RWPE2 (cell line): ENCODE results near the gene NDST1.
A peak's percentile ranks its signal among the peaks of the same experiment; 100 is the strongest.

ENCODE experiments used
- ATAC-seq: fragments of 200-7000 bp; cut with Tn5 transposase; 3 replicates; pipeline ENCODE4 v1.9.1; 2021; ENCODE audit warnings: low read depth
- DNase-seq: peaks from one replicate; pipeline ENCODE4 v3.0.0-alpha.2; 2020; ENCODE audit warnings: low spot score
- H3K27ac ChIP-seq: fragments of 450-650 bp; 2 replicates; pipeline ENCODE4 v1.5.1; 2017; ENCODE audit warnings: mild to moderate bottlenecking; ENCODE audit not compliant: poor library complexity, severe bottlenecking
- H3K27me3 ChIP-seq: fragments of 250-450 bp; sonication (Bioruptor Pico); 2 replicates; pipeline ENCODE4 v1.5.1; 2021; ENCODE audit warnings: mild to moderate bottlenecking, moderate library complexity; ENCODE audit not compliant: insufficient read depth, poor library complexity, severe bottlenecking
- H3K36me3 ChIP-seq: fragments of 250-450 bp; sonication (Bioruptor Pico); 2 replicates; pipeline ENCODE4 v1.5.1; 2020; ENCODE audit warnings: low read depth, mild to moderate bottlenecking, moderate library complexity
- H3K4me1 ChIP-seq: fragments of 250-450 bp; sonication (Bioruptor Pico); 2 replicates; pipeline ENCODE4 v1.5.1; 2021; ENCODE audit warnings: mild to moderate bottlenecking, moderate library complexity; ENCODE audit not compliant: insufficient read depth, poor library complexity, severe bottlenecking
- H3K4me3 ChIP-seq: fragments of 250-450 bp; sonication (Bioruptor Pico); 2 replicates; pipeline ENCODE4 v1.5.1; 2021; ENCODE audit warnings: mild to moderate bottlenecking, moderate library complexity; ENCODE audit not compliant: severe bottlenecking
- H3K9me3 ChIP-seq: fragments of 250-450 bp; sonication (Bioruptor Pico); 2 replicates; pipeline ENCODE4 v1.5.1; 2021; ENCODE audit warnings: mild to moderate bottlenecking, moderate library complexity; ENCODE audit not compliant: severe bottlenecking
- TF ChIP-seq, protein P1 (sequence below): fragments of 450-650 bp; IDR thresholded peaks from one replicate; pipeline ENCODE4 v1.5.1; 2017; ENCODE audit warnings: mild to moderate bottlenecking, moderate library complexity; ENCODE audit not compliant: poor library complexity, severe bottlenecking

The NDST1 gene

GRCh38 chr5:150488519-150489359 lies 19.2 kb upstream of the NDST1 start:
- no peak for ATAC-seq

GRCh38 chr5:150489360-150490295 lies 18.3 kb upstream of the NDST1 start:
- TF ChIP-seq, protein P1, sequence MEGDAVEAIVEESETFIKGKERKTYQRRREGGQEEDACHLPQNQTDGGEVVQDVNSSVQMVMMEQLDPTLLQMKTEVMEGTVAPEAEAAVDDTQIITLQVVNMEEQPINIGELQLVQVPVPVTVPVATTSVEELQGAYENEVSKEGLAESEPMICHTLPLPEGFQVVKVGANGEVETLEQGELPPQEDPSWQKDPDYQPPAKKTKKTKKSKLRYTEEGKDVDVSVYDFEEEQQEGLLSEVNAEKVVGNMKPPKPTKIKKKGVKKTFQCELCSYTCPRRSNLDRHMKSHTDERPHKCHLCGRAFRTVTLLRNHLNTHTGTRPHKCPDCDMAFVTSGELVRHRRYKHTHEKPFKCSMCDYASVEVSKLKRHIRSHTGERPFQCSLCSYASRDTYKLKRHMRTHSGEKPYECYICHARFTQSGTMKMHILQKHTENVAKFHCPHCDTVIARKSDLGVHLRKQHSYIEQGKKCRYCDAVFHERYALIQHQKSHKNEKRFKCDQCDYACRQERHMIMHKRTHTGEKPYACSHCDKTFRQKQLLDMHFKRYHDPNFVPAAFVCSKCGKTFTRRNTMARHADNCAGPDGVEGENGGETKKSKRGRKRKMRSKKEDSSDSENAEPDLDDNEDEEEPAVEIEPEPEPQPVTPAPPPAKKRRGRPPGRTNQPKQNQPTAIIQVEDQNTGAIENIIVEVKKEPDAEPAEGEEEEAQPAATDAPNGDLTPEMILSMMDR = no peak

More at GRCh38 chr5:150488519-150489359, 19.2 kb upstream of the NDST1 start:
- Histone ChIP-seq H3K9me3 (no peaks in the 10 kb centered on the region), H3K4me3 (no peak overlapping the region), H3K27me3 (no peaks in the 10 kb centered on the region), H3K36me3 (peaks cover 6% of the 10 kb centered on the region; the same call in 1 of the 2 replicates), H3K4me1 (peaks cover 59% of the 10 kb centered on the region), H3K27ac (peak overlapping the region; percentile 88)
- TF ChIP-seq, protein P1 = no peak
- no peak for DNase-seq

GRCh38 chr5:150490296-150490669 lies 17.6 kb upstream of the NDST1 start:
- no peak for ATAC-seq

More at GRCh38 chr5:150489360-150490295, 18.3 kb upstream of the NDST1 start:
- DNase-seq (no peak), ATAC-seq (no peak)
- Histone ChIP-seq H3K27ac (peak overlapping the region; percentile 88), H3K27me3 (no peaks in the 10 kb centered on the region), H3K36me3 (peaks cover 10% of the 10 kb centered on the region), H3K9me3 (no peaks in the 10 kb centered on the region), H3K4me1 (peaks cover 59% of the 10 kb centered on the region), H3K4me3 (no peak overlapping the region)

DNA sequence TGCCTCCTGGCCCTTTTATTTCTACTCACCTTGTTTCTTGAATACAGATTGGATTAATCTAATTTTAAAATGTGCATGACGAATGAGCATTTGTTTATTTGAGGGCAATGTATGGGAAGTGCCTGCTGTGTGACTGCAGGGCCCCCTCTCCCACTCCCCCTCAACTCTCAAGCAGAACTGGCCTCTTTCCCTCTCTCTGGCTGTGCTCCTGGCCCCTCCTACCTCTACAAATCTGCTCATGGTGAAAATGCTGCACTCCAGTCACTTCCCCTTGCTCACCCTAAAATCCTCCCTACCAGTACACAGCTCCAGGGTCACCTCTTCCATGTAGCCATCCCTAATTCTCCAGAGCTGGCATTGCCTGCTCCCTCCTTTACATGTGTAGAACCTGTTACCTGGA lies 17.2 kb upstream of the NDST1 start:
- H3K9me3 ChIP-seq = no peaks in the 10 kb centered on the region
- no peak for ATAC-seq
- H3K27ac ChIP-seq = peak overlapping the region; percentile 88
- peaks cover 59% of the 10 kb centered on the region for H3K4me1 ChIP-seq
- H3K4me3 ChIP-seq = no peak overlapping the region
- peaks cover 14% of the 10 kb centered on the region for H3K36me3 ChIP-seq
- DNase-seq = no peak
- no peaks in the 10 kb centered on the region for H3K27me3 ChIP-seq
- TF ChIP-seq, protein P1 = no peak

More at GRCh38 chr5:150490296-150490669, 17.6 kb upstream of the NDST1 start:
- no peaks in the 10 kb centered on the region for H3K9me3 ChIP-seq
- H3K4me3 ChIP-seq = no peak overlapping the region
- no peak for DNase-seq
- TF ChIP-seq, protein P1 = no peak
- peaks cover 11% of the 10 kb centered on the region for H3K36me3 ChIP-seq
- H3K4me1 ChIP-seq = peaks cover 59% of the 10 kb centered on the region
- no peaks in the 10 kb centered on the region for H3K27me3 ChIP-seq
- peak overlapping the region; percentile 88 for H3K27ac ChIP-seq
